PC-9 (cell line): ENCODE data around the gene RSPH1. TPM values are rescaled to one million over a fixed set of nuclear protein-coding genes. Genes with fewer than 3 reads are reported as not detected.

Experiments used
- BruUV-seq: library from RNA; stranded (reverse); fragments of 400-500 nt; replicated peaks from 2 replicates; lab custom pipeline; 2021; lab: Mats Ljungman, UMichigan
- CTCF ChIA-PET: fragments of 300-600 bp; sonication (Branson Sonifier 250); formaldehyde crosslinking; loops from one replicate; lab custom pipeline; 2022; ENCODE audit warnings: antibody characterized with exemption; lab: Charles Lee
- POLR2A ChIA-PET: fragments of 300-600 bp; sonication (Branson Sonifier 250); formaldehyde crosslinking; loops from one replicate; lab custom pipeline; 2022; ENCODE audit warnings: antibody characterized with exemption; ENCODE audit not compliant: unreplicated experiment; lab: Charles Lee
- DNase-seq, 2 experiments: peaks; one replicate each; pipeline versions ENCODE4 v3.0.0 to v3.0.0-alpha.2; 2015 to 2022; ENCODE audit warnings: mixed read lengths in 1 of 2
- H2AFZ ChIP-seq: fragments of 200-600 bp; sonication (generic); 2 replicates; pipeline ENCODE4 v1.8.1; 2017; ENCODE audit warnings: antibody characterized with exemption
- H3F3A ChIP-seq: fragments of 200-600 bp; sonication (generic); 2 replicates; pipeline ENCODE4 v1.8.1; 2017; ENCODE audit warnings: antibody characterized with exemption, mild to moderate bottlenecking, low read depth; ENCODE audit not compliant: insufficient read depth
- H3K27ac ChIP-seq: fragments of 200-600 bp; sonication (generic); 2 replicates; pipeline ENCODE4 v1.6.1; 2016; ENCODE audit warnings: mixed run types
- H3K27me3 ChIP-seq: fragments of 200-600 bp; sonication (generic); 2 replicates; pipeline ENCODE4 v1.6.1; 2016; ENCODE audit warnings: low read depth, mixed run types; ENCODE audit not compliant: insufficient read depth
- H3K36me3 ChIP-seq: fragments of 200-600 bp; sonication (generic); 2 replicates; pipeline ENCODE4 v1.6.1; 2016; ENCODE audit warnings: low read depth, mixed run types
- H3K4me1 ChIP-seq: fragments of 200-600 bp; sonication (generic); replicated peaks from 2 replicates; pipeline ENCODE4 v1.6.1; 2016; ENCODE audit warnings: mixed run types; ENCODE audit not compliant: insufficient read depth
- H3K4me2 ChIP-seq: fragments of 200-600 bp; sonication (generic); 2 replicates; pipeline ENCODE4 v1.6.1; 2017; ENCODE audit warnings: mixed run types
- H3K4me3 ChIP-seq: fragments of 200-600 bp; sonication (generic); 2 replicates; pipeline ENCODE4 v1.6.1; 2016; ENCODE audit warnings: mixed run types
- H3K79me2 ChIP-seq: fragments of 200-600 bp; sonication (generic); 2 replicates; pipeline ENCODE4 v1.6.1; 2017; ENCODE audit warnings: low read depth, mixed run types
- H3K9me2 ChIP-seq: fragments of 200-600 bp; sonication (generic); 2 replicates; pipeline ENCODE4 v1.8.1; 2017; ENCODE audit warnings: mild to moderate bottlenecking; ENCODE audit not compliant: insufficient read depth
- H3K9me3 ChIP-seq: fragments of 200-600 bp; sonication (generic); 2 replicates; pipeline ENCODE4 v1.8.1; 2016; ENCODE audit warnings: low read depth; ENCODE audit not compliant: insufficient read depth
- H4K20me1 ChIP-seq: fragments of 200-600 bp; sonication (generic); 2 replicates; pipeline ENCODE4 v1.8.1; 2017; ENCODE audit not compliant: insufficient read depth
- EZH2 ChIP-seq: fragments of 200-600 bp; sonication (generic); IDR thresholded peaks from 2 replicates; pipeline ENCODE4 v1.8.0; 2017; ENCODE audit warnings: antibody characterized with exemption, low read depth
- intact Hi-C: fragments of 100-400 bp; cut with micrococcal nuclease; formaldehyde crosslinking; loops from one replicate; pipeline ENCODE4 v1.10.0; 2022; ENCODE audit not compliant: unreplicated experiment
- total RNA-seq: library from RNA; stranded (reverse); gene quantifications from 2 replicates; pipeline ENCODE4 v1.2.3, GENCODE V29; 2021
- TF ChIP-seq, protein P1 (sequence below): fragments of 200-600 bp; sonication (generic); conservative IDR thresholded peaks from 2 replicates; pipeline ENCODE4 v1.6.1; 2017; ENCODE audit warnings: mixed run types, antibody characterized with exemption, mild to moderate bottlenecking, moderate library complexity

Gene RSPH1
- total RNA-seq, 1 experiment from 2014 or later = 8.0 TPM

DNA sequence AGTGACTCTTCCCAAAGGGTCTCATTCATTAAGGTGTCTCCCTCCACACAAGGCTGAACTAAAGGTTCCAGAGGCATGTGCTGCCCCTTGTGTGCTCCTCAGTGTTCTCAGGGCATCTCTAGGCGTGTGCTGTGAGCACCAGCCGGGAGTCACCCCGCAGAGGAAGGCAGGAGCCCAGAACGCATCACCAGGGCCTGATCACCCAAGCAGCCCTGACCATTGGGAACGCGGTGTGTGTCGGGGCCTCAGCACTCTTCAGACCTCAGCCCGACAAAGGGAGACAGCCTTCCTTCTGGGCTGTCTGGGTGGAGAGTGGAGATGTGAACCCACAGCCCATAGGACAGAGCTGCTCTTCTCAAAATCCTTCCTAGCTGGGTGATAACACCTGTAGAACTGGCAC lies 26.7 kb upstream of the RSPH1 start:
- no peaks in the 10 kb centered on the region for H3K9me2 ChIP-seq
- no peaks in the 10 kb centered on the region for H3K9me3 ChIP-seq
- intact Hi-C loops = no loop called here
- ChIA-PET CTCF (interaction anchor here (0.6 kb wide), 1 partner anchor 321 kb away, joined by 3 read pairs; no protein-coding TSS in a partner anchor), POLR2A (no interaction called here)
- no peak overlapping the region for H2AFZ ChIP-seq
- BruUV-seq = no TSS peak
- H3K4me3 ChIP-seq = no peak overlapping the region
- no peak overlapping the region for H3K27ac ChIP-seq
- peaks cover 16% of the 10 kb centered on the region for H3K4me1 ChIP-seq
- TF ChIP-seq, protein P1, sequence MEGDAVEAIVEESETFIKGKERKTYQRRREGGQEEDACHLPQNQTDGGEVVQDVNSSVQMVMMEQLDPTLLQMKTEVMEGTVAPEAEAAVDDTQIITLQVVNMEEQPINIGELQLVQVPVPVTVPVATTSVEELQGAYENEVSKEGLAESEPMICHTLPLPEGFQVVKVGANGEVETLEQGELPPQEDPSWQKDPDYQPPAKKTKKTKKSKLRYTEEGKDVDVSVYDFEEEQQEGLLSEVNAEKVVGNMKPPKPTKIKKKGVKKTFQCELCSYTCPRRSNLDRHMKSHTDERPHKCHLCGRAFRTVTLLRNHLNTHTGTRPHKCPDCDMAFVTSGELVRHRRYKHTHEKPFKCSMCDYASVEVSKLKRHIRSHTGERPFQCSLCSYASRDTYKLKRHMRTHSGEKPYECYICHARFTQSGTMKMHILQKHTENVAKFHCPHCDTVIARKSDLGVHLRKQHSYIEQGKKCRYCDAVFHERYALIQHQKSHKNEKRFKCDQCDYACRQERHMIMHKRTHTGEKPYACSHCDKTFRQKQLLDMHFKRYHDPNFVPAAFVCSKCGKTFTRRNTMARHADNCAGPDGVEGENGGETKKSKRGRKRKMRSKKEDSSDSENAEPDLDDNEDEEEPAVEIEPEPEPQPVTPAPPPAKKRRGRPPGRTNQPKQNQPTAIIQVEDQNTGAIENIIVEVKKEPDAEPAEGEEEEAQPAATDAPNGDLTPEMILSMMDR = no peak
- no peak for TF ChIP-seq EZH2
- peaks cover 13% of the 10 kb centered on the region; the same call in 1 of the 2 replicates for H3F3A ChIP-seq
- no peaks in the 10 kb centered on the region for H3K27me3 ChIP-seq
- H3K79me2 ChIP-seq = peaks cover 80% of the 10 kb centered on the region
- peaks cover 13% of the 10 kb centered on the region for H3K36me3 ChIP-seq
- H4K20me1 ChIP-seq = no peaks in the 10 kb centered on the region
- no peak overlapping the region for H3K4me2 ChIP-seq
- DNase-seq = no peak

DNA sequence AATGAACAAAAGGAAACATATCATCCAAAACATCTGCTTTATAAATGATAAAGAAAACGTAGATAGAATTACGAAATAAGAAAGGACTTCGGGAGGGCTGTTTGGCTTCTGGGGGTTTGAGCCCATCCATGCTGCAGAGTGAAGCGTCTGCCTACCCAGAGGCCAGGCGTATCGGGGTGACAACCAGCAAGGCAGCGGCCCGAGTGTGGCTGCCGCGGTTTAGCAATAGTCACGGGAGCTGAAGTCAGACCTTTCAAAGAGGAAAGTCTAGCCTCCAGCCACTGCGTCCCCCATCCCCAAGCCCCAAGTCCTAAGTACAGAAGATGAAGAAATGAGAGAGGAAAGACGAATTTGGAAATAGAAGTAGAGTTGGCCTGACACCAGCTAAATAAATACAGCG lies 26.2 kb upstream of the RSPH1 start:
- no peak for DNase-seq
- Histone ChIP-seq H3K4me3 (no peak overlapping the region), H3K4me2 (no peak overlapping the region), H4K20me1 (no peaks in the 10 kb centered on the region), H3K9me2 (no peaks in the 10 kb centered on the region), H3K79me2 (peaks cover 84% of the 10 kb centered on the region), H3K27me3 (no peaks in the 10 kb centered on the region), H3K4me1 (peaks cover 21% of the 10 kb centered on the region), H3F3A (peaks cover 18% of the 10 kb centered on the region; the same call in 1 of the 2 replicates), H3K27ac (no peak overlapping the region), H2AFZ (no peak overlapping the region), H3K36me3 (peaks cover 13% of the 10 kb centered on the region), H3K9me3 (no peaks in the 10 kb centered on the region)
- no peak for TF ChIP-seq EZH2
- TF ChIP-seq, protein P1 = no peak
- intact Hi-C loops = no loop called here
- POLR2A ChIA-PET = no interaction called here
- no TSS peak for BruUV-seq
- CTCF ChIA-PET = no interaction called here

DNA sequence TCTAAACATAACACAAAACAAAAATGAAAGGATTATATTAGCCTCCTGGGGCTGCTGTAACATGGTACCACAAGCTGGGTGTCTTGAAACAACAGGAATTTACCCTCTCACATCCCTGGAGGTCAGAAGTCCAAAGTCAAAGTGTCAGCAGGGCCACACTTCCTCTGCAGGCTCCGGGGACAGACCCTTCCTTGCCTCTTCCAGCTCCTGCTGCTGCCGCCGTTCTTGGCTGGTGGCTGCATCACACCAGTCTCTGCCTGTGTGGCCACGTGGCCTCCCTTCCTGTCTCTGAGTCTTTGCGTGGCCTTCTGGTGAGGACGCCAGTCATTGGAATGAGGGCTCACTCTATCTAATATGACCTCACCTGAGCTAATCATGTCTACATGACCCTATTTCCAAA lies 25.8 kb upstream of the RSPH1 start:
- BruUV-seq = no TSS peak
- H3K4me1 ChIP-seq = peaks cover 26% of the 10 kb centered on the region
- peaks cover 22% of the 10 kb centered on the region; the same call in 1 of the 2 replicates for H3F3A ChIP-seq
- peaks cover 87% of the 10 kb centered on the region for H3K79me2 ChIP-seq
- no peak overlapping the region for H3K4me2 ChIP-seq
- intact Hi-C loops = no loop called here
- H3K36me3 ChIP-seq = peaks cover 13% of the 10 kb centered on the region
- no peaks in the 10 kb centered on the region for H4K20me1 ChIP-seq
- H3K9me3 ChIP-seq = no peaks in the 10 kb centered on the region
- CTCF ChIA-PET = no interaction called here
- POLR2A ChIA-PET = no interaction called here
- TF ChIP-seq EZH2 = no peak
- TF ChIP-seq, protein P1 = no peak
- H3K9me2 ChIP-seq = no peaks in the 10 kb centered on the region
- H3K27ac ChIP-seq = no peak overlapping the region
- no peaks in the 10 kb centered on the region for H3K27me3 ChIP-seq
- no peak overlapping the region for H2AFZ ChIP-seq
- DNase-seq = no peak
- H3K4me3 ChIP-seq = no peak overlapping the region
